Karpas-422 (cell line): Measurements from ENCODE around the gene ZNF519. TPM values are rescaled to one million over a fixed set of nuclear protein-coding genes. Genes with fewer than 3 reads are reported as not detected.
"Not testable (repeated sequence)": the region's sequence is repeated elsewhere in the genome, so short reads cannot be mapped to it uniquely, and the experiment has no call there.

Experiments
- DNase-seq: peaks from one replicate; pipeline ENCODE4 v3.0.0-alpha.2; 2015
- H2AFZ ChIP-seq: fragments of 200-600 bp; sonication (generic); 2 replicates; pipeline ENCODE4 v1.6.1; 2014; ENCODE audit warnings: antibody characterized with exemption, low read length, mixed read lengths
- H3K27ac ChIP-seq: fragments of 200-600 bp; sonication (generic); 2 replicates; pipeline ENCODE4 v1.5.1; 2014; ENCODE audit warnings: mild to moderate bottlenecking, low read length, moderate library complexity
- H3K27me3 ChIP-seq: fragments of 200-600 bp; sonication (generic); 2 replicates; pipeline ENCODE4 v1.6.1; 2014; ENCODE audit warnings: low read length, mixed read lengths
- H3K36me3 ChIP-seq: fragments of 200-600 bp; sonication (generic); 2 replicates; pipeline ENCODE4 v1.6.1; 2014; ENCODE audit warnings: low read length, mixed read lengths; ENCODE audit not compliant: insufficient read depth
- H3K4me1 ChIP-seq: fragments of 200-600 bp; sonication (generic); 2 replicates; pipeline ENCODE4 v1.6.1; 2014; ENCODE audit warnings: mild to moderate bottlenecking, low read length, mixed read lengths
- H3K4me2 ChIP-seq: fragments of 200-600 bp; sonication (generic); 2 replicates; pipeline ENCODE4 v1.6.1; 2014; ENCODE audit warnings: low read length, low read depth, mild to moderate bottlenecking; ENCODE audit not compliant: poor library complexity, severe bottlenecking
- H3K4me3 ChIP-seq: fragments of 200-600 bp; sonication (generic); 2 replicates; pipeline ENCODE4 v1.5.1; 2014; ENCODE audit warnings: mild to moderate bottlenecking, antibody characterized with exemption, low read length, mixed read lengths
- H3K79me2 ChIP-seq: fragments of 200-600 bp; sonication (generic); 2 replicates; pipeline ENCODE4 v1.6.1; 2014; ENCODE audit warnings: mild to moderate bottlenecking, low read length, mixed read lengths
- H3K9ac ChIP-seq: fragments of 200-600 bp; sonication (generic); 2 replicates; pipeline ENCODE4 v1.6.0; 2014; ENCODE audit warnings: low read length
- H3K9me2 ChIP-seq: fragments of 200-600 bp; sonication (generic), shearing (Covaris generic); replicated peaks from 2 replicates; pipeline ENCODE4 v1.6.0; 2014; ENCODE audit warnings: mild to moderate bottlenecking, low read length, moderate library complexity; ENCODE audit not compliant: insufficient read depth
- H3K9me3 ChIP-seq: fragments of 300-700, 200-600 bp; sonication (generic); 2 replicates; pipeline ENCODE4 v1.6.1; 2014; ENCODE audit warnings: low read length, mixed read lengths
- H4K20me1 ChIP-seq: fragments of 200-600 bp; sonication (generic); 2 replicates; pipeline ENCODE4 v1.6.1; 2014; ENCODE audit warnings: mild to moderate bottlenecking, antibody characterized with exemption, low read length, low read depth; ENCODE audit not compliant: insufficient read depth
- total RNA-seq: library from RNA; depleted of rRNA; stranded (reverse); fragments of >200 nt; shearing (Covaris generic); gene quantifications from 2 replicates; pipeline ENCODE4 v1.2.3, GENCODE V29; 2014; ENCODE audit warnings: low replicate concordance

Gene ZNF519
- total RNA-seq, 1 experiment from 2014 or later = 29.0 TPM

DNA sequence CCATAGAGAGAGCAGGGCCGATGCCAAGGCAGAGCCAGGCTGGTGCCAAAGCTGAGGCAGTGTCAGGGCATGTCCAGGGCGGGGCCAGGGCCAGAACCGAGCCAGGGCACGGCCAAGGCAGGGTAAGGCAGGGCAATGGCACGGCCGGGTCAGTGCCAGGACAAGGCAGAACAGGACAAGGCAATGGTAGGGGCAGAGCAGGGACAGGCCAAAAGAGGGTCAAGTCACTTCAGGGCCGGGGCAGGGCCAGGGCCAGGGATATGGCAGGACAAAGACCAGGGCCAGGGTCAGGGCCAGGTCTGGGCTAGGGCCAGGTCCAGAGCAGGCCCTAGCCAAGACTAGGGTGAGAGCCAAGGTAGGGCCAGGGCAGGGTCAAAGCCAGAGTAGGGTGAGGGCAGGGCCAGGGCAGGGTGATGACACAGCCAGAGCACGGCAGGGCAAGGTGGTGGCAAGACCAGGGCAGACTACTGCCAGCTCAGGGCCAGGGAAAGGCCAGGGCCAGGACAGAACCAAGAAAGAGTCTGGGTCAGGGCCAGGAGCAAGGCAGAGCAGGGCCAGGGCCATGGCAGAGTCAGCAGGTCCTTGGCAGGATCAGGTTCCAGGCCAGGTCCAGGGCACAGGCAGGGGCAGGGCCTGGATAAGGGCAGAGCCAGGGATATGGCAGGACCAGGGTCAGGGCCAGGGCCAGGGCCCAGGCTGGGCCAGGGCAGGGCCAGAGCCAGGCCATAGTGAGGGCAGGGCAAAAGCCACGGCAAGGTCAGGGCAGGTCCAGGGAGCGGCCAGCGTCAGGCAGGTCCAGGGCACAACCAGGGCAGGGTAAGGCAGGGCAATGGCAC lies 41.1 kb upstream of the ZNF519 start:
- not testable (repeated sequence) for H3K4me3 ChIP-seq, H3K27ac ChIP-seq, H2AFZ ChIP-seq, H3K4me1 ChIP-seq, H3K9me2 ChIP-seq, H3K79me2 ChIP-seq, H3K36me3 ChIP-seq, H3K9me3 ChIP-seq, H3K4me2 ChIP-seq, DNase-seq, H4K20me1 ChIP-seq, H3K27me3 ChIP-seq, H3K9ac ChIP-seq

DNA sequence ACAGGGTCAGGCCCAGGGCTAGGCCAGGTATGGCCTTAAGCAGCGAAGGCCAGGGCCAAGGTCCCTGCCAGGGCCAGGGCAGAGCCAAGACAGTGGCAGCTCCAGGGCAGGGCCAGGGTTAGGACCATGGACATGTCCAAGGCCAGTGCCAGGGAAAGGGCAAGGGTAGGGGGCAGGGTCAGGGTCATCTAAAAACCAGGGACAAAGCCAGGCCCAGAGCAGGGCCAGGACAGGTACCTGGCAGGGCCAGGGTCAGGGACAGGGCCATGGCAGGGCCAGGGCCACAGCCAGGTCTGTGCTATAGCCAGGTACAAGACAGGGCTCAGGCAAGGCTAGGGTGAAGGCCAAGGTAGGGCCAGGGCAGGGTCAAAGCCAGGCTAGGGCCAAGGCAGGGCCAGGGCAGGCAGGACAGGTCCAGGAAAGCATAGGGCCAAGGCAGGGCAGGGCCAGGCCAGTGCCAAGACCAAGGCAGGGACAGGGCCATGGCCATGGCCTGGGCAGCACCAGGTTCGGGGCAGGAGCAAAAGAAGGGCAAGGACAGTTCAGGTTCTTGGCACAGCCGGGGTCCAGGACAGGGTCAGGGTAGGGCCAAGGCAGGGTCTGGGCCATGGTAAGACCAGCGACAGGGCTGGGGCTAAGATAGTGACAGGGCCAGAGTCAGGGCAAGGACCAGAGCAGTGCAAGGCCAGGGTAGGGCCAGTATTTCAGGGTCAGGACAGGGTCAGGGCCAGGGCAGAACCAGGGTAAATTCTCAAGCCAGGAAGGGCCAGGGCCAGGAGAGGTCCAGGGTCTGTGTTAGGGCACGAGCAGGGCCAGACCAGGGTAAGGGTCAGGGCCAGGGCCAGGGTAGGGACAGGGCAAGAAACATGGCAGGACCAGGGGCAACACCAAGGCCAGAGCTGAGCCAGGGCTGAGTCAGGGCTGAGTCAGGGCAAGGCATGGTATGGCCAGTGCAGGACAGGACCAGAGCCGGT lies 40.2 kb upstream of the ZNF519 start:
- not testable (repeated sequence) for H3K27ac ChIP-seq, H3K27me3 ChIP-seq, H2AFZ ChIP-seq, H3K79me2 ChIP-seq, H3K4me3 ChIP-seq, H3K9me3 ChIP-seq, DNase-seq, H3K9me2 ChIP-seq, H3K4me2 ChIP-seq, H3K4me1 ChIP-seq, H3K36me3 ChIP-seq, H4K20me1 ChIP-seq, H3K9ac ChIP-seq

DNA sequence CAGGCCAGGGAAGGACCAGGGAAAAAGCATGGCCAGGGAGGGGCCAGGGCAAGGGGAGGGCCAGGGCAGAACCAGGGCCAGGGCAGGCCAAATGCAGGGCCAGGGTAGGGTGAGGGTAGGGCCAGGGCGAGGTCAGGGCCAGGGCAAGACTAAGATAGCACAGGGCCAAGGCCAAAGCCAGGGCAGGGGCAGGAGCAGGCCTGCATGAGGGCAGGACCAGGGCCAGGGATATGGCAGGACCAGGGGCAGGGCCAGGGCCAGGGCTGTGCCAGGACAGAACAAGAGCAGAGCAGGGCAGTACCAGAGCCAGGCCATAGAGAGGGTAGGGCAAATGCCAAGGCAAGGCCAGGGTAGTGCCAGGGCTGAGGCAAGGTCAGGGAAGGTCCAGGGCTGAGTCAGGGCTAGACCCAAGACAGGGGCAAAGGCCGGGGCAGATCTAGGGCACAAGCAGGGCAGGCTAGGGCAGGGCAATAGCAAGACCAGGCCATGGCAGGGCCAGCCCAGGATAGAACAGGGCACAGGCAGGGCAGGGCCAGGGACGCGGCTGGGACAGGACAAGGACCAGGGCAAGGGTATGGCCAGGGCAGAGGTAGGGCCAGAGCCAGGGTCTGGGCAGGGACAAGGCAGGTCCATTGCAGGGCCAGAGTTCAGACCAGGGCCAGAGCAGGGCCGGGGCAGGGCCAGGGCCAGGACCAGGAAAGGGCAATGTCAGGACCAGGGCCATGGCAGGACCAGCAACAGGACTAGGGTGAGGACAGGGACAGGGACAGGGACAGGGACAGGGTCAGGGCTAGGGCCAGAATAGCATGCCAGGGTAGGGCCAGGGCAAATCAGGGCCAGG lies 39.3 kb upstream of the ZNF519 start:
- DNase-seq, H3K4me3 ChIP-seq, H3K4me2 ChIP-seq, H3K27me3 ChIP-seq, H3K36me3 ChIP-seq, H3K79me2 ChIP-seq, H3K27ac ChIP-seq, H3K9me2 ChIP-seq, H4K20me1 ChIP-seq, H3K9me3 ChIP-seq, H2AFZ ChIP-seq, H3K9ac ChIP-seq, H3K4me1 ChIP-seq: not testable (repeated sequence)

DNA sequence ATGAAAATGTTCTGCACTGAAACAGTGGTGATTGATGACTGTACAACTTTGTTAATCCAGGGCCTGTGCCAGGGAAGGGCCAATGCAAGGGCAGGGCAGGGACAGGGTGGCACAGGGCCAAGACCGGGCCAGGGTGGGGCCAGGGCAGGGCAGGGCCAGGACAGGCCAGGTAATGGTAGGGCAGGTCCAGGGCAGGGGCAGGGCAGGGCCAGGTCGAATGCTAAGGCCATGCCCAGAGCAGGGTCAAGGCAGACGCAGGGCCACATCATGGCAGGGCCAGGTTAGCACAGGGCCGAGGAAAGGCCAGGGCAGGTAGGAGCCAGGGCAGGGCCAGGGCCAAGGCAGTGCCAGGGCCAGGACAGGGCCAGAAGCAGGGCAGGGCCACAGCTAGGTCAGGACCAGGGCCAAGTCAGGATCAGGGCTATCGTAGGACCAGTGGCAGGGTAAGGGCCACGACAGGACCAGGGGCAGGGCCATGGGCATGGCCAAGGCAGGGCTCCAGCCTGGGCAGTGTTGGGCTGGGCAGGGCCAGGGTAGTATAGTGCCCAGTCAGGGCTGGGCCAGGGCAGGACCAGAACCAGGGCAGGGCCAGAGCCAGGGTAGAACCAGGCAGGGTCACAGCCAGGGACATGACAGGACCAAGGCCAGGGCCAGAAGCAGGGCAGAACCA lies 38.3 kb upstream of the ZNF519 start:
- not testable (repeated sequence) for H4K20me1 ChIP-seq, H2AFZ ChIP-seq, H3K36me3 ChIP-seq, H3K27ac ChIP-seq, H3K4me3 ChIP-seq, H3K27me3 ChIP-seq, H3K9me2 ChIP-seq, DNase-seq, H3K79me2 ChIP-seq, H3K4me1 ChIP-seq, H3K9ac ChIP-seq, H3K4me2 ChIP-seq, H3K9me3 ChIP-seq

DNA sequence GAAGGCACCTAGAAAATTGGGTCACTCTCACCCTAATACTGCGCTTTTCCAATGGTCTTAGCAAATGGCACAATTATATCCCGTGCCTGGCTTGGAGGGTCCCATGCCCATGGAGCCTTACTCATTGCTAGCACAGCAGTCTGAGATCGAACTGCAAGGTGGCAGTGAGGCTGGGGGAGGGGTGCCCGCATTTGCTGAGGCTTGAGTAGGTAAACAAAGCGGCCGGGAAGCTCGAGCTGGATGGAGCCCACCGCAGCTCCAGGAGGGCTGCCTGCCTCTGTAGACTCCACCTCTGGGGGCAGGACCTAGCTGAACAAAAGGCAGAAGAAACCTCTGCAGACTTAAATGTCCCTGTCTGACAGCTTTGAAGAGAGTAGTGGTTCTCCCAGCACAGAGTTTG lies 30.7 kb upstream of the ZNF519 start:
- H3K36me3 ChIP-seq, H3K27ac ChIP-seq, DNase-seq, H3K9ac ChIP-seq, H4K20me1 ChIP-seq, H3K4me1 ChIP-seq, H3K79me2 ChIP-seq, H3K9me2 ChIP-seq, H3K9me3 ChIP-seq, H3K27me3 ChIP-seq, H3K4me3 ChIP-seq, H3K4me2 ChIP-seq, H2AFZ ChIP-seq: not testable (repeated sequence)

DNA sequence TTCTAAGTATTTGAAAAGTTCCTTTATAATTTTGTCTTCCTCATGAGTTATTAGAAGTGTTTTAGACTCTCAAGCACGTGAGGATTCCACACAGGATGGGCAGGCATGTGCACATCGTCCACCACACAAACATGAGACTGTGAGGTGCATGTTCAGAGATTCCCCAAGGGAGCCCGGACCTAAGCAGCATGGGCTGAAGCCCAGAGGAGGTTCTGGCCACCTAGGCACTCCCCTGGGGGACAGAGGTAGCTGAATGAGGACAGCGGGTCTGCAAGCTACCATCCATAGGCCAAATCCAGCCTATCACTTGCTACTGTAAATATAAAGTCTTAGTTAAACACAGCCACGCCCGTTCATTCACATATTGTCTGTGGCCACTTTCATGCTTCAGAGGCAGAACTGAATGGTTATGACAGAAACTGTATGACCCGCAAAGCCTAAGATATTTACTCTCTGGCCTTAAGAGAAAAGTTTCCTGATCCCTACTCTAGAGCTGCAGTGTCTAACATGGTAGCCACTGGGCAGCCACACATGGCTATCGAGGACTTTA lies 19.4 kb upstream of the ZNF519 start:
- H4K20me1 ChIP-seq, H3K4me2 ChIP-seq, H3K36me3 ChIP-seq, H3K27me3 ChIP-seq, H3K9me2 ChIP-seq, H3K4me3 ChIP-seq, H3K27ac ChIP-seq, DNase-seq, H3K9ac ChIP-seq, H3K4me1 ChIP-seq, H3K79me2 ChIP-seq, H3K9me3 ChIP-seq, H2AFZ ChIP-seq: not testable (repeated sequence)

DNA sequence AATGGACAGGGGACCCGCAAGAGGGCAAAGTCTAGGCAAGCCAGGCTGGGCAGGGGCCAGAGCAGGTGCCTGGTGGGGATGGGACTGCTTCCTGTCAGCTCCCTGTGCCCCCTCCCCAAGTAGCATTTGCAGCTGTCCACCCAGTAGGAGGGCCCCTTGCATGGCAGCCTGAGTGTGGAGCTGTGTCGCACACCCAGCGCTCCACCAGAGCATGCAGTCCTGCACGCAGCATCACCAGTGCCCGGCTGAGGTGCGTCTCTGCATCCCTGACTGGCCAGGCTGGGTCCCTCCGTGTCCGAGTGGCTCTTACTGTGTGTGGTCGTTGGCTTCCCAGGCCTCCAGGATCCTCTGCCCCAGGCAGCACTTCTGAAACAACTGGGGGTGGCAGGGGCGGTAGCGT lies 18.5 kb upstream of the ZNF519 start:
- not testable (repeated sequence) for H3K36me3 ChIP-seq, H3K9ac ChIP-seq, H3K9me2 ChIP-seq, H3K9me3 ChIP-seq, H3K4me1 ChIP-seq, H4K20me1 ChIP-seq, H3K4me3 ChIP-seq, H3K79me2 ChIP-seq, H3K27me3 ChIP-seq, H2AFZ ChIP-seq, H3K27ac ChIP-seq, H3K4me2 ChIP-seq, DNase-seq
